B cell (primary cell): ENCODE measurements around the gene CCDC152. TPM values are rescaled to one million over a fixed set of nuclear protein-coding genes. Genes with fewer than 3 reads are reported as not detected.

Experiments used
- ATAC-seq: fragments of 200-7000 bp; cut with Tn5 transposase; one replicate; pipeline ENCODE4 v1.10.0; 2021; ENCODE audit warnings: low read depth, mild to moderate bottlenecking, moderate number of reproducible peaks, moderate library complexity
- CTCF ChIA-PET: fragments of 350-600 bp; sonication (Branson Sonifier 250); formaldehyde crosslinking; loops from one replicate; lab custom pipeline; 2021; ENCODE audit warnings: antibody characterized with exemption, inconsistent platforms; lab: Charles Lee
- POLR2A ChIA-PET: fragments of 350-600 bp; sonication (Branson Sonifier 250); formaldehyde crosslinking; loops from one replicate; lab custom pipeline; 2021; ENCODE audit warnings: antibody characterized with exemption; lab: Charles Lee
- DNase-seq: peaks from one replicate; pipeline ENCODE4 v3.0.0; 2013
- H2AFZ ChIP-seq: 2 replicates; pipeline ENCODE4 v1.6.1; 2012; ENCODE audit warnings: mild to moderate bottlenecking, low read depth, low read length; ENCODE audit not compliant: insufficient read depth, poor library complexity, severe bottlenecking
- H3K27ac ChIP-seq, 2 donors: 1 replicate in 1 of 2; 2 replicates in 1 of 2; pipeline ENCODE4 v1.5.1; 2012 to 2013; ENCODE audit warnings: low read length in 2 of 2, mild to moderate bottlenecking in 2 of 2, moderate library complexity in 1 of 2
- H3K27me3 ChIP-seq, 4 experiments: fragments of 200-600 bp in 1 of 4; sonication (generic) in 1 of 4; replicated peaks in 1 of 4; 1 replicate in 2 of 4; 2 replicates in 2 of 4; pipeline versions ENCODE4 v1.6.1 to v1.7.0; 2013 to 2016; ENCODE audit warnings: low read length in 3 of 4, mild to moderate bottlenecking in 2 of 4, mixed read lengths in 1 of 4, moderate library complexity in 1 of 4; ENCODE audit not compliant: insufficient read depth in 4 of 4, control insufficient read depth in 3 of 4; ENCODE audit errors: control extremely low read depth in 1 of 4
- H3K36me3 ChIP-seq, 2 experiments: replicated peaks in 1 of 2; 1 replicate in 1 of 2; 2 replicates in 1 of 2; pipeline versions ENCODE4 v1.6.1 to v1.7.1; 2013; ENCODE audit warnings: low read length in 1 of 2; ENCODE audit not compliant: insufficient read depth in 2 of 2, control insufficient read depth in 1 of 2; ENCODE audit errors: control extremely low read depth in 1 of 2, extremely low read depth in 1 of 2
- H3K4me1 ChIP-seq, 2 donors: fragments of 200-600 bp in 1 of 2; sonication (generic) in 1 of 2; 1 replicate in 1 of 2; 2 replicates in 1 of 2; pipeline versions ENCODE4 v1.5.1 to v1.6.1; 2013 to 2017; ENCODE audit warnings: low read length in 2 of 2; ENCODE audit not compliant: control insufficient read depth in 2 of 2, insufficient read depth in 2 of 2
- H3K4me2 ChIP-seq: replicated peaks from 2 replicates; pipeline ENCODE3; 2012; ENCODE audit warnings: mild to moderate bottlenecking, low read depth, low read length; ENCODE audit not compliant: poor library complexity, severe bottlenecking
- H3K4me3 ChIP-seq, 5 experiments: fragments of 200-600 bp in 1 of 5; sonication (generic) in 1 of 5; 1 replicate in 3 of 5; 2 replicates in 2 of 5; pipeline versions ENCODE4 v1.5.1 to v1.7.0; 2011 to 2016; ENCODE audit warnings: low read length in 4 of 5, mild to moderate bottlenecking in 4 of 5, low read depth in 2 of 5, control low read depth in 1 of 5, moderate library complexity in 1 of 5; ENCODE audit not compliant: insufficient read depth in 1 of 5; ENCODE audit errors: control extremely low read depth in 1 of 5, extremely low read depth in 1 of 5
- H3K79me2 ChIP-seq: fragments of 200-600 bp; sonication (generic); one replicate; pipeline ENCODE4 v1.6.0; 2016; ENCODE audit warnings: low read length; ENCODE audit not compliant: control insufficient read depth, insufficient read depth
- H3K9ac ChIP-seq: fragments of 200-600 bp; sonication (generic); 2 replicates; pipeline ENCODE4 v1.6.1; 2017; ENCODE audit warnings: mild to moderate bottlenecking, low read length, moderate library complexity
- H3K9me3 ChIP-seq, 3 donors: one replicate each; pipeline versions ENCODE4 v1.6.1 to v1.7.1; 2013; ENCODE audit warnings: low read length in 2 of 3; ENCODE audit not compliant: control insufficient read depth in 2 of 3, insufficient read depth in 1 of 3; ENCODE audit errors: control extremely low read depth in 1 of 3
- H4K20me1 ChIP-seq: 2 replicates; pipeline ENCODE4 v1.6.0; 2012; ENCODE audit warnings: mild to moderate bottlenecking, low read length; ENCODE audit not compliant: insufficient read depth, control insufficient read depth, poor library complexity, severe bottlenecking
- H3K27ac Mint-ChIP-seq: one replicate; pipeline ENCODE4 v1.8.0; 2021; ENCODE audit warnings: mixed read lengths
- H3K27me3 Mint-ChIP-seq: one replicate; pipeline ENCODE4 v1.8.0; 2021; ENCODE audit warnings: mixed read lengths
- H3K4me1 Mint-ChIP-seq: one replicate; pipeline ENCODE4 v1.8.0; 2021; ENCODE audit warnings: mixed read lengths
- H3K4me3 Mint-ChIP-seq: one replicate; pipeline ENCODE4 v1.8.0; 2021; ENCODE audit warnings: mixed read lengths
- H3K9me3 Mint-ChIP-seq: one replicate; pipeline ENCODE4 v1.8.0; 2022; ENCODE audit warnings: mixed read lengths; ENCODE audit not compliant: insufficient read depth
- CTCF ChIP-seq: fragments of 200-600 bp; IDR thresholded peaks from one replicate; pipeline ENCODE4 v1.8.0; 2022; ENCODE audit warnings: antibody characterized with exemption, mild to moderate bottlenecking
- EZH2 ChIP-seq: IDR thresholded peaks from 2 replicates; pipeline ENCODE4 v1.6.1; 2012; ENCODE audit warnings: borderline replicate concordance, low read depth, mild to moderate bottlenecking, moderate library complexity, low read length; ENCODE audit not compliant: insufficient read depth, poor library complexity, severe bottlenecking
- WGBS: methylation state at CpG from one replicate; pipeline ENCODE4 v1.1.5; 2013; ENCODE audit warnings: missing lambda C conversion rate; ENCODE audit not compliant: insufficient coverage; 5-methylcytosine and 5-hydroxymethylcytosine counted together
- intact Hi-C: fragments of 100-400 bp; cut with micrococcal nuclease; formaldehyde crosslinking; loops from one replicate; pipeline ENCODE4 v1.10.0; 2022
- polyA plus RNA-seq: library from polyadenylated mRNA; depleted of rRNA; stranded (reverse); fragments of >200 nt; gene quantifications from 2 replicates; pipeline ENCODE4 v1.2.3, GENCODE V29; 2012
- total RNA-seq, 2 donors: library from RNA; stranded (reverse); fragments of 120-200 nt in 1 of 2; gene quantifications; 1 replicate in 1 of 2; 2 replicates in 1 of 2; pipeline versions ENCODE4 v1.2.3 to v1.2.4, GENCODE V29; 2013 to 2022

The CCDC152 gene
- total and polyA plus RNA-seq, 2 donors (not counting 1 experiment from before 2014, with no cell fraction given): 1.0 to 4.8 TPM

GRCh38 chr5:42799241-42799608, 42.6 kb downstream of the CCDC152 start:
- Histone ChIP-seq H3K9me3 (no peaks in the 10 kb centered on the region), H3K9ac (no peak overlapping the region), H3K4me2 (no peak overlapping the region), H3K79me2 (no peaks in the 10 kb centered on the region), H3K27me3 (no peaks in the 10 kb centered on the region), H3K36me3 (no peaks in the 10 kb centered on the region), H3K27ac (no peak overlapping the region), H3K4me1 (no peaks in the 10 kb centered on the region), H2AFZ (no peak overlapping the region), H4K20me1 (no peaks in the 10 kb centered on the region), H3K4me3 (no peak overlapping the region)
- TF ChIP-seq EZH2 (no peak), CTCF (no peak)
- intact Hi-C loops: no loop called here
- H3K4me1 Mint-ChIP-seq: no peaks in the 10 kb centered on the region
- H3K4me3 Mint-ChIP-seq: no peak overlapping the region
- H3K27me3 Mint-ChIP-seq: no peaks in the 10 kb centered on the region
- no peak for DNase-seq
- H3K9me3 Mint-ChIP-seq: no peaks in the 10 kb centered on the region
- POLR2A ChIA-PET: no interaction called here
- ATAC-seq: no peak
- CTCF ChIA-PET: no interaction called here
- H3K27ac Mint-ChIP-seq: no peak overlapping the region

- no peak for ATAC-seq
- no peak overlapping the region for H3K27ac ChIP-seq
- no peak overlapping the region for H2AFZ ChIP-seq
- Mint-ChIP-seq H3K4me1 (no peaks in the 10 kb centered on the region), H3K4me3 (no peak overlapping the region), H3K27me3 (no peaks in the 10 kb centered on the region), H3K27ac (no peak overlapping the region), H3K9me3 (no peaks in the 10 kb centered on the region)
- POLR2A ChIA-PET: no interaction called here
- H3K4me2 ChIP-seq: no peak overlapping the region
- no peaks in the 10 kb centered on the region for H3K79me2 ChIP-seq
- DNase-seq: no peak
- no peak for TF ChIP-seq EZH2
- TF ChIP-seq CTCF: no peak
- no peaks in the 10 kb centered on the region for H3K4me1 ChIP-seq
- H4K20me1 ChIP-seq: no peaks in the 10 kb centered on the region
- no peaks in the 10 kb centered on the region for H3K36me3 ChIP-seq
- no peak overlapping the region for H3K4me3 ChIP-seq
- H3K9ac ChIP-seq: no peak overlapping the region
- CTCF ChIA-PET: no interaction called here
- no peaks in the 10 kb centered on the region for H3K9me3 ChIP-seq
- no peaks in the 10 kb centered on the region for H3K27me3 ChIP-seq
- WGBS: 100% methylated on average over 1 of the region's 9 CpGs
- intact Hi-C loops: no loop called here
Observed at GRCh38 chr5:42799668-42800114, 43.1 kb downstream of the CCDC152 start.
